ENCODE data around the gene KLHL22.
"Not testable (repeated sequence)": the region's sequence is repeated elsewhere in the genome, so short reads cannot be mapped to it uniquely, and the experiment has no call there.

Gene KLHL22

GRCh38 chr22:20494978-20495860 lies at the start of gene KLHL22:
TSS of gene KLHL22 (minus strand) at chr22:20495795. CDS start at chr22:20489211, 6,584 bp downstream.
- DNase-seq = no peak

GRCh38 chr22:20545318-20545634 lies 49.7 kb upstream of the KLHL22 start:
- not testable (repeated sequence) for DNase-seq

- no peak for DNase-seq
These were observed 47.1 kb upstream of the KLHL22 start for GRCh38 chr22:20542736-20543135.

GRCh38 chr22:20542055-20542454 lies 46.5 kb upstream of the KLHL22 start:
- DNase-seq = no peak

GRCh38 chr22:20538875-20539274 lies 43.3 kb upstream of the KLHL22 start:
- not testable (repeated sequence) for DNase-seq

- no peak for DNase-seq
These were observed 42.4 kb upstream of the KLHL22 start for GRCh38 chr22:20537983-20538382.

- DNase-seq = no peak
These were observed 41.7 kb upstream of the KLHL22 start for GRCh38 chr22:20537325-20537756.

GRCh38 chr22:20536590-20537324 lies 41.2 kb upstream of the KLHL22 start:
- DNase-seq = no peak

- DNase-seq = no peak
These were observed 38.3 kb upstream of the KLHL22 start for GRCh38 chr22:20533879-20534265.

GRCh38 chr22:20533095-20533878 lies 37.7 kb upstream of the KLHL22 start:
- DNase-seq = no peak

- no peak for DNase-seq
These were observed 36.8 kb upstream of the KLHL22 start for GRCh38 chr22:20532256-20532993.

- DNase-seq = no peak
These were observed 36.0 kb upstream of the KLHL22 start for GRCh38 chr22:20531404-20532201.

- no peak for DNase-seq
These were observed 35.5 kb upstream of the KLHL22 start for GRCh38 chr22:20531154-20531403.

- no peak for DNase-seq
These were observed 35.0 kb upstream of the KLHL22 start for GRCh38 chr22:20530368-20531153.

- no peak for DNase-seq
These were observed 32.9 kb upstream of the KLHL22 start for GRCh38 chr22:20528405-20528978.

- DNase-seq = no peak
These were observed 31.2 kb upstream of the KLHL22 start for GRCh38 chr22:20526628-20527355.

GRCh38 chr22:20526305-20526627 lies 30.7 kb upstream of the KLHL22 start:
- no peak for DNase-seq

- no peak for DNase-seq
These were observed 29.5 kb upstream of the KLHL22 start for GRCh38 chr22:20525048-20525447.

- no peak for DNase-seq
These were observed 28.4 kb upstream of the KLHL22 start for GRCh38 chr22:20524004-20524481.

Data from NCI-H1436 treated with DMSO at 0.1 percent for 48 hours (cell line).